HUDEP-2 (cell line): Measurements from ENCODE around the gene WWTR1.
A peak's percentile ranks its signal among the peaks of the same experiment; 100 is the strongest.

ENCODE experiments used
- DNase-seq, 76 experiments: peaks; one replicate each; lab custom pipeline; 2025; ENCODE audit not compliant: unreplicated experiment in 76 of 76; lab: John Stamatoyannopoulos, UW

WWTR1 gene

DNA sequence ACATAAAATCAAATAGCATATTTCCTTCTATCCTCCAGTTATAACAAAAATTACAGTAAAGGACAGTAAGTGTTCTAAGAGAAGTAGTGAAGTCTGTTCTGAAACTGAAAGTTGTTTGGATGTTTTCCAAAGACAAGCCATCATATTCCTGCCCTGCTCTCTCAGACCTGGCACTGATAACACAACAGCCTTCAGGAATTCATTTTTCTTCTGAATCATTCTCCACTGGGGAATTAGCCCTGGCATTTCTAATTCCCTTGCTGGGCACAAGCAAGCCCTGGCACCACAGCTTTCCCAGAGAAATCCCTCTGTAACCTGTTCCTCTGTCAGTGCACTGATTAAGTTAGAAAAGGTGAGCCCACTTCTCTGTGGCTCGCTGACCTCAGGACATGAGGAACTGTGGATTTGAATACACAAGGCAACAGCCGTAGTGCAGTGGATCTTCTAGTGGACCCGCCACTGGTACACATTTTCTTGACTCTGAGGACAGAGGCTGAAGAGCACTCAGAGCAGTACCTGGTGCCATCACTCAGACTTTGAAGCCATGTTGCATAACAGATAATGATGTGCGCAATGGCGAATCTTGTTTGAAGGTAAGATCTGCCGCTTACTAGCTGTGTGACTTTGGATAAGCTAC is 61.6 kb downstream of the WWTR1 start:
- peak in 1 of 76 experiments; percentile 2 for DNase-seq

DNA sequence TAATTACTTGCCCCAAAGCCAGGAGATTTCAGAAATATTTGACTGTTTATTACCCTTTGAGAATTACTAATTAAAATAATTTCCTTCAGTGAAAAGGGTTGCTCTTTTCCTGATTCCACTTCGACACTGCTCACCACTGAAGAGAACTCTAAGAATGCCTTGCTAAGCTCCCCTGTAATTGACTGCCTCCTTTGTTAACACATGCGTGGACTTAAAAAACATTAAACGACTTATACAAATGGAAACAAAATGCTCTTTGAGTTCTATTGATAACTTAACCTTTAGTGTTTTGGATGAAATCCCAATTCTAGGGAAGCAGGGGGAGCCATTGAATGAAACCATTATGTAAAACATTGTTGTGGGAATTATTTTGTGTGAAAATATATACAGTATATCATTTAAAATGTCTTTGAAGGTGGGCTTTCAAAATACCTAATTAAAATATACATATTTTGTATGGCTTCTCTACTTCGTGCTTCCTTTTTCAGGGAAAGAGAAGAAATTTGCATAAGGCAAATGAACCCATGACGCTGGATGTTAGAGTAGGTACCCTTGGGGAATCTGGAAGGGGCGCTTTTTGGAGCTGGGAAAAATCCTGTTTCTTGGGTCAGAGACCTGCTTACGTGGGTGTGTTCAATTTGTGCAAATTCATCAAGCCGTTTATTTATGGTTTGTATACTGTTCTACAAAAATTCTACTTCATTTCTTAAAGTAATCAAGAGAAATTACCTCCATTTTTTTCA is 64.2 kb downstream of the WWTR1 start:
- no peak for DNase-seq

DNA sequence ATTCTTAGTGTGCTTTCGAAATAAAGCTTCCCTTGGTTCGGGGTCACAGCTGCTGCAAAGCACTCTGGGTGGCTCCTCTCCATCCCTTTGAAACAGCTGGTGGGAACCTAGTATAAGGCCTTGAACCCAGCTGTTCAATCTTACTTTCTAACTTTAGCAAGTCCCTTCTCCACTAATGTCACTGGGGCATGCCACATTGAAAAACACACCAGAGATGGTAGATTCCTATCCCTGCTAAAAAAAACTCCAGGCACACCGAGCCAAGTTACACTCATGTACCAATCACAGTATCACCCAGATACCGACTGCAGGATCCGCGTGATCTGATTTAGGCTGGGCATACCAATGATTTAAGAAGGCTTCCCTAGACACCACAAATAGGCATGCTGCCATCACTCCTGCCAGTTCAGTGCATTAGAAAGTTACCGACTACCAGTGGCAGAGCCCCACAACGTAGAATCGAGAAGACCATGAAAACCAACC is 65.0 kb downstream of the WWTR1 start:
- no peak for DNase-seq

DNA sequence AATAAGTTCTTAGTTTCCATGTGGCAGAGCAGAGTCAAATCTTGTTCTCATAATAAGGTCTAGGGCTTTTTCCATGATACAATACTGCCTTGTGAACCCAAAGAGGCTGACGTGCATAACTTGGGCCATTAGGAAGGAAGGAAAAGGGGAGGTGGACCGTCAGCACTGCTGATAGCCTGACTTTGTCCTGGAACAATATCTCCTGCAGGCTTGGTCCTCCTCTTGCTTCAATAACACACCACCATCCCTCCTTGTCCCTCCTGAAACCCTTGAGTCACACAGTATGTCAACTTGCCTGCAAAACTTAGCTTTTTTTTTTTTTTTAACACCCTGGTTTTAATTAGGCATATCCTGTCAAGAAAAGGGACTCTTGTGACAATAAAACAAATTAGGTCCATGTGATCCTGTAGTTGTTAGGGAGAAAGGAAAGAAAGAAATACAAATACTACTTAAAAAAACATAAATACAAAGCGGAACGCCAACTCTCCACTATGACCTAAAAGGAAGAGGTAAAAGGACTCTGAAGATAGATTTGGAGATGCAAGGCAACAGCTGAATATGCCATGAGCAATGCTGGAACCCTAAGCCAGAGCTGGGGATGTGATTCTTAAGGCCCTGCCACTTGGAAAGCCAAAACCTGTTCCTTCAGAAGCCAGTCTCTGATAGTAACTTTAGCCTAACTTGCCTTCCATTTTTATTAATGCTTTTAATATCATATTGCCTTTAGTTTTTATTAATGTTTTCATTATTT is 67.0 kb downstream of the WWTR1 start:
- no peak for DNase-seq

DNA sequence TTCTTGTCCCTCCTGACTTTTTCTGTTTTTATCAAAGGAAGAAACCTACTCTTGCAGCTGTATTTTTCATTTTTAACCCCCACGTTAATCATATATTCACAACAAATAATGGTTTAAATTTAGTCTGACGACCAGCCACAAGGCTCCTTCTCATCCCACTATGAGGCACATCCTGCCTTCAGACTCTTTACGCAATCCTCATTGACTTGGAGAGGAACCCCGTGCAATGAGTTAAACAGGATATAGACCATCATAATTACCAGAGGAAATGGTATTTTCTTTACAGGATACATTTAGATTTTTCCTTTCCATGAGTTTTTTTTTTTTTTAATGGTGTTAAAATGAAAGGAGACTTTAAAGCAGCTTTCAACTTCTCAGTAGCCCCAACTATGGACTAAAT is 68.5 kb downstream of the WWTR1 start:
- no peak for DNase-seq

DNA sequence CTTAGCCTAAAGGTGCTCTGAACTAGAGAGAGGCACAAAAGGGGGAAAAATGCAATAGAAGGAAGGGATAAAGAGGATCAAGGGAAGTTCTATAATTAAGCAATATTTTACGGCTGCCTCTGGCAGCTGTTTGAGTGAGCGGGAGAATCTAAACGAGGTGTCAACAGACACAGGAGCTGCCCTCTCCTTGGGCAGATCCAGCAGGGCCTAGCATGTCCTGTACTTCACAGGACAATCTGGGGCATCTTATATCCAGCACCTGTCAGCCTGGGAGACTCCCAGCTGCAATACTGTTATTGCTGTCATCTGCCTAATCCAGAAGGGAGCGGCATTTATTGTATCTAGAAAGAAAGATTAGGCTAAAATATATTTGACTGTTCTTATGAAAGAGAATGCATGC is 68.9 kb downstream of the WWTR1 start:
- no peak for DNase-seq

DNA sequence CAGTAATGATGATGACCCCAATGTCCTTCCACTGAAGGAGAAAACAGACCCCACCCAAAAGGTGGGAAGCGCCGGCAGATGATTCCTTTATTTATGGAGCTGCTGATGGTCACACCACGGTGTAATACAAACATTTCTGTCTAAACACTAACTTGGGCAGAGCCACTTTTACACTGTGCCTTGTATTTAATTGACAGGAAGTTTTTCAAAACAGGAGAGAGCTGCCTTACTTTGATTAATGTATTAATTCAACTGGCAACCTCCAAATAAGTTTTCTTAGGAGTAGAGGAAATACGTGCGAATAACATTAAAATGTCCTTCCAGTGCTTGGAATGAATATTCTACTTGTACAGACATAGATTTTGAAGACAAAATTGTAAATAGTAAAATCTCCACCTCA is 70.4 kb downstream of the WWTR1 start:
- no peak for DNase-seq

DNA sequence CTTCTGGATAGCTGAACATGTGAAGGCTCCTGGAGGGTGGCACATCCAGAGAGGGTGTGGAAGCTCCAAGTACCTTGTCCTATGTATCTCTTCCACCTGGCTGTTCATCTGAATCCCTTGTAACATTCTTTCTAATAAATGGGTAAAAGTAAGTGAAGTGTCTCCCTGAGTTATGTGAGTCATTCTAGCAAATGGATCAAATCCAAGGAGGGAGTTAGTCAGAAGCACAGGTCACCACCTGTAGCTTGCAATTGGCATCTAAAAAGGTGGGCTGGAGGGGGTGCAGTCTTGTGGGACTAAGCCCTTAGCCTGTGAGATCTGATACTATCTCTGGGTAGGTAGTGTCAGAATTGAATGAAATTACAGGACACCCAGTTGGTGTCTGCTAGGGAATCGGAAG is 71.0 kb downstream of the WWTR1 start:
- no peak for DNase-seq

DNA sequence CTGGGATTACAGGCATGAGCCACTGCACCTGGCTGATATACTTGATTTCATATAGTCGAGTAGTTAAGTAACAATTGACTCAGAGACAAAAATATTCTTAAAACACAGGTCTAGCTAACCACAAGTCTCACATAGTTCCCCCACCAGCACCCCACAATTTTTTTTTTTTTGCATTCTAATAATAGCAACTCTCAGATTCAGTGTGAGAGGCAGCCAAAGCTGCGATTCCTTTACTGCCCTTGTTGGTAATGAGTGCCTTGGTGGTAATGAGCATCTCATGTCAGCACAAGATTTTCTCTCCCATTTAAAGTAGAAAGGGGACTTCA is 72.5 kb downstream of the WWTR1 start:
- DNase-seq: no peak

DNA sequence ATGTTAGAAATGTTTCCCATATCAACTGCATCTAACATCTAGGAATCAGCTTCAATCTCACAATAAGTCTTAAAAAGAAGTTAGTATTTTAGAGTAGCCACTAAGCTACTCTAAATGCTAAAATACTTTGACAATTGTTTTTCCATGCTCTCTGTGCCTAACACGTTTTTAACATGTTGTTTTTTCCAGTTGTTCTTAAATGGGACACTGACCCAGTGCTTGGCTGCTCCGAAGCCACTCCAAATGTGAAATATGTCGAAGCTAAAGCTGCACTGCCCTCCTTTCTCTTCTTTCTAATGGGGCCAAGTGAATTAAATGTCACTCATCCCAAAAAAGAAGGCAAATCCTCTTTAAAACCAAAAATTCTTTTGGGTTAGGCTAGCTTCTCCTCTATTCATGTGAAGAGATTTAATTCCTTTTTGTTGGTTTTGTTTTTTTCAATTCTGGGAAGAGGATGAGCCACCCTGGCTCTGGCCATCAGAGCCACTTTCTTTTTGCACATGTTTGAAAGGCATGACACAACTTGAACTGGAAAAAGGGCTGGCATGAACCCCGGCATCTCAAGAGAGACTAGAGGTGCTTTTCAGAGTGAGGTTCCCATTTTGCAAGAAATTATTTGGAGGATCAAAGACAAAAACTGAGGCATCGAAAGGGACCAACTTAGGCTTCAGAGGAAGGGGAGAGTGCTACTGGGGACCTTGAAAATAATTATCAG is 73.7 kb downstream of the WWTR1 start:
- no peak for DNase-seq

DNA sequence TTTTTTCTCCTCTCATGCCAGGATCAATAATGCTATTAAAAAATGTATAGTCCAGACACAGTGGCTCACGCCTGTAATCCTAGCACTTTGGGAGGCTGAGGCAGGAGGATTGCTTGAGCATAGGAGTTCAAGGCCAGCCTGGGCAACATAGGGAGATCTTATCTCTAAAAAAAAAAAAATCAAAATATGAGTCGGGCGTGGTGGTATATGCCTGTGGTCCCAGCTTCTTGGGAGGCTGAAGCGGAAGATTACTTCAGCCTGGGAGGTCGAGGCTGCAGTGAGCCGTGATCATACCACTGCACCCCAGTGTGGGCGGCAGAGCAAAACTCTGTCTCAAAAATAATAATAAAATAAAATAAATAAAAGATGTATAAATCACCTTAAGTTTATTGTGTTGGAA is 75.4 kb downstream of the WWTR1 start:
- no peak for DNase-seq

DNA sequence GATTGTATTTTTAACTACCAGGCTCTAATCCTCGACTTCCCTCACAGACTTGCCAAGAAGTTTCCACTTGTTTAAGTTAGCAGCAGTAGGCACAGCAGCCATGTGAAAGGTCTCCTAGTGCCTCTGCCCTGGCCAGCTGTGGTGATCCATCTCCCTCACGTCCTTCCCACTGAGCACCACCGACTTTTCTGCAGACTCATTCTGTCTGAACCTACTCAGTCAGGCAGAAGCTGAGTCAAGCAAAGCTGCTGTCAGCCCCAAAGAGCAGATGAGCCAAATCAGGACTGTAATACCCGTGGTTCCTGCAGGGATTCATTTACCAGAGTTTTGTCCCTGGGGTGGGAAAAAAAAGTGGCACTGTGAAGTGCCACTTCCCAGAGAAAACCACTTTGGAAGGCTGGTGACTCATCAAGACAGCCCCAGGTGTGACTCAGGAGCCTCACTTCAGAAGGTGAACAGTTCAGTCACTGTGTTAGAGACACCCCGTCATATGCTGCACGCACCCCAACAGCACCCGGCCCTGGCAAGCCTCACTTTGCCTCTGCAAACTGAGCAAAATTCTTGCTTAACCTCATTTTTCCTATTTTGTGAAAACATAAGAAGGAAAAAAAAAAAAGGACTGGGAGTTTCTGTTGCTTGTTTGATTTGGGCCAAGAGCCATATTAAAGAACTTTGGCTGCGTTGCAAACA is 76.0 kb downstream of the WWTR1 start:
- DNase-seq: no peak

DNA sequence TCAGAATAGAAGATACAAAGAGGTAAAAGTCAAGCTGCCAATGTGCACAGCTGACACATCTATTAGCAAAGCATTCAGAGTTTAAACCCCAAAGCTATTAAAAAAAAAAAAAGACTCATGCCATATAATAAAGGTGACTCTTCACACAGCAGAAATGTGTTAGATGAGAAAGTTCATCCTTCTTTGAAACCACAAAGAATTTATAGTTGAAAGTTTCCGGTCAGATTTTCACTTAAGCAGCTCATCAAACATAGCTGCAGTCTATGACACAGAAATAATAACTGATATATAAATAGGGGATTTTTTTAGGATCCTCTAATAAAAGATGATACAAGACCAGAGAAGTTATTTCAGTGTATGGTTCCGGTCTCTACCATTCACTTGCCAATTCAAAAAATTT is 76.6 kb downstream of the WWTR1 start:
- DNase-seq: no peak

DNA sequence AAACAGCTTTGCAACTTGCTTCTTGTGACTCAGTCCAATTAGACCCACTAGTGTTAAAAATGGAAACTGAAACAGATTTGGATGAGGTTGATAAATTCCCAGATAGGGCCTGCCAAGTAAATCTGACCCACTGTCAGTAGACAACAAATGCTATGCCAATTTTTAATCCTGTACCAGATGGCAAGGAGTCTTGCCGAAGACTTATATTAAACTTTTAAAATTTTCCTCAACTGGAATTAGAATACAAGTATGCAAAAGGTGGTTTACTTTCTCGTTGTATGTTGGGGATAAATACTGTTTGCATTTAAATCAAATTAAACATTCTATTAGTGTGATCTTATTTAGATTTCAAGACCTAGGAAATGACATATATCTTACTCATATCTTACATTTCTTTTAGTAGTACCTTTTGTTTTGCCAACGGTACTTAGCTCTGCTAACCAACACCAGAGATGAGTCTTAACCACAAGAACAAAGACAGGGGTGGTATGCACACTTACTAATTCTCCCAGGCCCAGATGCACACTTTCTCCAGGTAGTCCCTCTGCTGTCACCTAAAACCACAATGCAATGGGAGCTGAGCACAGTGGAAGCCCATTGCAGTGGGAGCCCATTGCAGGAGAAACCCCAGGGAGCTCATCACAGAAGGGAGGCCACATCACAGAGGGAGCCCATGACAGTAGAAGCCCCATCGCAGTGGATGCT is 77.8 kb downstream of the WWTR1 start:
- DNase-seq: no peak

DNA sequence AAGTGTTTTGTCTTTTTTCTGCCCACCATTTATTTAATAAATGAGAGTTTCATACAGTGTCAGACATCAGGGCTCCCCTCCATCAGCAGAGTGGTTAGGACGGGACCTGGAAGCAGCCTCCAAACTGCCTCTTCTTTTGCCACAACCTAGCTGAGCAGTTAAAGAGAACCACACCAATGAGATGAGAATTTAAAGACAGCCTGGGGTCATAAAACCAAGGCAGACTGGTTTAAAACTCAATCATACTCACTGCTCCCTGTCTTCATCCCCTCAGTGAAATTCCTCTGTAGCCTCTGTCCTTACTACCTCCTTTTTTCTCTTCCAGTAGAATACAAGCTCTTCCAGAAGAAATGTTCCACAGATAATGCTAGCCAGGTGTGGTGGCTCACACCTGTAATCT is 78.7 kb downstream of the WWTR1 start:
- no peak for DNase-seq

DNA sequence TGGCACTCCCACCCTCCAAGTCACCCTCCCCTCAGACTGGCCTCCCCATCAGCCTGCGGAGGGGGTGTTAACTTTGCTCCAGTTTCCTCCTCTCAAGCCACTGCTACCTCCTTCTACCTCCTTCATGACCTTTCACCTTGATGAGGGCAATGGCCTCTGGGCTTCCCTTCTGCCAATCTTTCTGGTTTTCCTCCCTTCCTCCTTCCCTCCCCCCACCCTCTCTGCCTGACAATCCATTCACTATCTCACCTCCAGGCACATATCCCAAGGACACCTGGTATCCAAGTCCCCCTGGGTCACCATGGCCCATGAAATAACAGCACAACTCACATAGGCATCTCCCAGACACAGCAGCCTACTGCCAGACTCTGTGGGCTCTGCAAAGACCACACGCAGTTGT is 80.0 kb downstream of the WWTR1 start:
- DNase-seq: no peak

DNA sequence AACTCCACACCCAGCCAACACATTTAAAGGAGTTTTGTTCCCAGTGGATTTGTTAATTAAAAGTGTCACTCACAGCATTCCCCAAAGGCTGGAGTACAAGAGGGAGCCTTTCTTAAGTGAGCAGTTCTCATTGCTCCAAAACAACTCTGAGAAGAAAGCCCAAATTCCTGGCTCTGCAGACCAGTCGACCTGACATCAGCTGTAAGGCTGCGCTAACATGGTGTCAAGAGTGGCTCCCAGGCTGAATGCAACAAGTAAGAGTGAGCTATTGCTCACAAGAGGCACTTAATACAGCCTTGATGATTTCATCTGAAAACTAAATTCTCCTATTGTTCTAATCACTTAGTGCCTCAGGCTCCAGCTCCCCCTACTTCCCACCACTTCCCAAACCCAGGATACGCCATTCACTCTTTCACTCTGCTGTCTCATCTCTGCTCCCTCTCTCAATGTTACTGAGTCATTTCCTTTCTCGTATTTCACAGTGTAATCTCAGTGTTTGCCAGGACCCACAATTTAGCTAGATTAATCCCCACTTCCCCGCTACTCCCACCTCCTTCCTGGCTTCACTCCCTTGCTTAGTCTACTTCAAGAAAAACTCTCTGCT is 81.8 kb downstream of the WWTR1 start:
- no peak for DNase-seq

DNA sequence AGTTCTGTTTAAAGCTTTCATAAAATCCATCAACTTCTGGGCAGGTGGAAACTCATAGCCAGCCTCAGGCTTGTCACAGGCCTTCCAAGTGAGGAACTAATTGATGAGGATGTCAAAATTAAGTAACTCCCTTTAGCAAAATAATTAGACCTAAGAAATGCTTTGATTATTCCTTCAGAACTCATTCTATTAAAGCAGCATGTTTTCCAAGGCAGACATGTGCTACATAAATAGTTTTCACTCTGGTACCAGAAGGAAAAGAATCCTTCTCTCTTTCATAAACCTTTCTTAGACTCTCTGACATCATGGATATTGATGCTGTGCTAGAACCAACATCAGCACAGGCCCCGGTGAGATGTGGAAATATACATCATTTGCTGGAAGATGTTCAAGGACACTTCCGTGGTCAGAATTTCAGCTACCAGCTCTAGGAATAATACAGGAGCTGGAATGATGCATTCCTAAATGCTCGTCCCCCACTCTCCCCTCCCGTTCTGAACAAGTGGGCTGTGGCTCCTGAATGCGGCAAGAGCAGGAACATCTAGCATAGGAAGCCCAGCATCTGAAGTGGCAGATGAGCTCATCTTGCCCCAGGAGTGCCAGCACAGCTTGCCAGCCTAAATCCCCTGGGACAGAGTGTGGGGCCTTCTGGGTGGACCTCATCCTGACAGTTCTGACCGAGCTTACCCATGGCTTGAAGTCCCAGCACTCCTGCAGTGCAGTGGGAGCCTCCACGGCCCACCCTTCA is 82.4 kb downstream of the WWTR1 start:
- DNase-seq: no peak

DNA sequence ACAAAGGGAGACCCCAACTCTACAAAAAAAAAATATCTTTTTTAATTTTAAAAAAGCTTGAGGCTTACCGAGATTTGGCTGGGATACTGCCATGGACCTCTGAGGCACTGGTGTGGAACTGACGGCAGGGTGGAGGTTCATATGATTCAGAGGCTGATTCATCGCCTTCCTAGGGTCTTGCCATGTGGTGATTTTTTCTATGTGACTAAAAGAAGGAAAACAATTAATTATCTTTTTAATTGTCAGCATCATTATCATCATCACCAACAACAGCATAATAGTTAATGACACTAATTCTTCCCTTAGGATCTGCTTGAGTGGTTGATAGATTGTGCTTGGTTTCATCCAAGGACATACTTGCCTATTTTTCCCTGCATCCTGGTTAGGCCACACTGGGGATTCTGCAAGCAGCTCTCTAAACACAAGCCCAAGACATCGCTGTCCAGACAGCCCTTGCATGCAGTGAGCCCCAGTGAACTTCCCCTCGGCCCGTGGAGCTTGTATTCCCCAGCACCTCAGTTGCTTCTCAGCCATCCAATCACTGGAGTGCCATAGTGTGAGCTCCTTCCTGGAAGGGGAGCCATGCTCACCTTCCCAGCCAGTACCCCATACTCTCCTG is 84.9 kb downstream of the WWTR1 start:
- no peak for DNase-seq
